Measurements from ENCODE around the gene ABL2. TPM values are rescaled to one million over a fixed set of nuclear protein-coding genes. Genes with fewer than 3 reads are reported as not detected.
A peak's percentile ranks its signal among the peaks of the same experiment; 100 is the strongest.

ABL2 gene
- total and polyA plus RNA-seq, 9 of the 15 experiments (the other 6 are each of a cell fraction or from before 2014, with no cell fraction given) = 1.4 to 15.0 (median 8.6) TPM

- TF ChIP-seq, protein P1, sequence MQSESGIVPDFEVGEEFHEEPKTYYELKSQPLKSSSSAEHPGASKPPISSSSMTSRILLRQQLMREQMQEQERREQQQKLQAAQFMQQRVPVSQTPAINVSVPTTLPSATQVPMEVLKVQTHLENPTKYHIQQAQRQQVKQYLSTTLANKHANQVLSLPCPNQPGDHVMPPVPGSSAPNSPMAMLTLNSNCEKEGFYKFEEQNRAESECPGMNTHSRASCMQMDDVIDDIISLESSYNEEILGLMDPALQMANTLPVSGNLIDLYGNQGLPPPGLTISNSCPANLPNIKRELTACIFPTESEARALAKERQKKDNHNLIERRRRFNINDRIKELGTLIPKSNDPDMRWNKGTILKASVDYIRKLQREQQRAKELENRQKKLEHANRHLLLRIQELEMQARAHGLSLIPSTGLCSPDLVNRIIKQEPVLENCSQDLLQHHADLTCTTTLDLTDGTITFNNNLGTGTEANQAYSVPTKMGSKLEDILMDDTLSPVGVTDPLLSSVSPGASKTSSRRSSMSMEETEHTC (IDR thresholded peaks at IDR 0.05) = no peak
- no peak for TF ChIP-seq ZNF668 (CRISPR knock-in tag; IDR thresholded peaks at IDR 0.05)
- TF ChIP-seq EP300 (IDR thresholded peaks at IDR 0.05; ENCODE audit: low read length) = 0 out of 2 replicates have a peak, but pooled peaks have one; percentile 3
- no peak for TF ChIP-seq ZNF785 (CRISPR knock-in tag; IDR thresholded peaks at IDR 0.05)
- no peak for TF ChIP-seq PRPF4 (IDR thresholded peaks at IDR 0.05; ENCODE audit: insufficient read depth, low read depth, low read length, poor library complexity, severe bottlenecking)
- TF ChIP-seq, protein P2, sequence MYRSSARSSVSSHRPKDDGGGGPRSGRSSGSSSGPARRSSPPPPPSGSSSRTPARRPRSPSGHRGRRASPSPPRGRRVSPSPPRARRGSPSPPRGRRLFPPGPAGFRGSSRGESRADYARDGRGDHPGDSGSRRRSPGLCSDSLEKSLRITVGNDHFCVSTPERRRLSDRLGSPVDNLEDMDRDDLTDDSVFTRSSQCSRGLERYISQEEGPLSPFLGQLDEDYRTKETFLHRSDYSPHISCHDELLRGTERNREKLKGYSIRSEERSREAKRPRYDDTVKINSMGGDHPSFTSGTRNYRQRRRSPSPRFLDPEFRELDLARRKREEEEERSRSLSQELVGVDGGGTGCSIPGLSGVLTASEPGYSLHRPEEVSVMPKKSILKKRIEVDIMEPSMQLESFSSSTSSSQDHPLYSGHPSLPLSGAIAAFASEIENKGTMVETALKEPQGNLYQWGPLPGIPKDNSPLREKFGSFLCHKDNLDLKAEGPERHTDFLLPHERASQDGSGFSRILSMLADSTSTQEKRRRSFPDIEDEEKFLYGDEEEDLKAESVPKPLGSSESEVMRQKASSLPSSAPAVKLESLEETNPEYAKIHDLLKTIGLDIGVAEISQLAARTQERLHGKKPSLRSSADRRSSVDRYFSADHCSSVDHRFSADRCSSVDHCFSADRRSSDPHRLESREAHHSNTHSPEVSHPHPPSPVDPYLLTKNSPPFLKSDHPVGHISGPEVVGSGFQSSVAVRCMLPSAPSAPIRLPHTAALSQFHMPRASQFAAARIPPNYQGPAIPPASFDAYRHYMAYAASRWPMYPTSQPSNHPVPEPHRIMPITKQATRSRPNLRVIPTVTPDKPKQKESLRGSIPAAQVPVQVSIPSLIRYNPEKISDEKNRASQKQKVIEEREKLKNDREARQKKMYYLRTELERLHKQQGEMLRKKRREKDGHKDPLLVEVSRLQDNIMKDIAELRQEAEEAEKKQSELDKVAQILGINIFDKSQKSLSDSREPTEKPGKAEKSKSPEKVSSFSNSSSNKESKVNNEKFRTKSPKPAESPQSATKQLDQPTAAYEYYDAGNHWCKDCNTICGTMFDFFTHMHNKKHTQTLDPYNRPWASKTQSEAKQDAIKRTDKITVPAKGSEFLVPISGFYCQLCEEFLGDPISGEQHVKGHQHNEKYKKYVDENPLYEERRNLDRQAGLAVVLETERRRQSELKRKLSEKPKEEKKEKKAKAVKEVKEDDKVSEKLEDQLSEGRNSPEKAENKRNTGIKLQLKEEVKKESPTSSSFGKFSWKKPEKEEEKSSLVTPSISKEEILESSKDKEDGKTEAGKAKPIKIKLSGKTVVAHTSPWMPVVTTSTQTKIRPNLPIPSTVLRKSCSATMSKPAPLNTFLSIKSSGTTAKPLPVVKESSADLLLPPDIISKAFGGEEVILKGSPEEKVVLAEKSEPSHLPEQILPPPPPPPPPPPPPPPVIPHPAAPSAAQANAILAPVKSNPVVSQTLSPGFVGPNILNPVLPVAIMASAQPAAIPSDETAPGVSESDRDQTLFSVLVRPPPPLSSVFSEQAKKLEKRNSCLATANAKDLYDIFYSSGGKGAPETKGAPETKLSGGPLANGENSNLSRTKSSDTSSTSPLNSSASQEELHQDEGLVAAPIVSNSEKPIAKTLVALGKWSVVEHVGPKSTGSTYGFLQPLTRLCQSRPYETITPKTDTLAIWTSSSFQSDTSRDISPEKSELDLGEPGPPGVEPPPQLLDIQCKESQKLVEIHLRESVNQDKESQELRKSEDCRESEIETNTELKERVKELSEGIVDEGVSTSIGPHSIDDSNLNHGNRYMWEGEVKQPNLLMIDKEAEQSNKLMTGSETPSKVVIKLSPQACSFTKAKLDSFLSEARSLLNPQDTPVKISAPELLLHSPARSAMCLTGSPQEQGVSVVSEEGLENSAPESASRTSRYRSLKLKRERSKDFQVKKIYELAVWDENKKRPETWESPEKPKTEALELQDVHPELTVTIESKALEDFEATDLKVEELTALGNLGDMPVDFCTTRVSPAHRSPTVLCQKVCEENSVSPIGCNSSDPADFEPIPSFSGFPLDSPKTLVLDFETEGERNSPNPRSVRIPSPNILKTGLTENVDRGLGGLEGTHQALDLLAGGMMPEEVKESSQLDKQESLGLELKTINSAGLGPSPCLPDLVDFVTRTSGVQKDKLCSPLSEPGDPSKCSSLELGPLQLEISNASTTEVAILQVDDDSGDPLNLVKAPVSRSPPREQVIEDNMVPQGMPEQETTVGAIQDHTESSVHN (IDR thresholded peaks at IDR 0.05; ENCODE audit: borderline replicate concordance in 1 of 2, low read depth in 1 of 2) = no peak
- TF ChIP-seq EZH2 (IDR thresholded peaks at IDR 0.05; ENCODE audit: borderline replicate concordance, low read depth, low read length) = no peak
- TF ChIP-seq SPI1 (IDR thresholded peaks at IDR 0.05; ENCODE audit: borderline replicate concordance, low read depth, low read length) = no peak
- TF ChIP-seq ADNP (tag; IDR thresholded peaks at IDR 0.05) = 0 out of 2 replicates have a peak, but pooled peaks have one; percentile 35
- peak; percentile 43; the same call in 1 of the 2 replicates for TF ChIP-seq POLR2AphosphoS5 (IDR thresholded peaks at IDR 0.05; ENCODE audit: control insufficient read depth, insufficient read depth, low read depth, low read length)
- no peak for TF ChIP-seq ELF4 (CRISPR knock-in tag; IDR thresholded peaks at IDR 0.05)
- TF ChIP-seq CREB1 (IDR thresholded peaks at IDR 0.05) = no peak
- TF ChIP-seq CREB1 (CRISPR knock-in tag; IDR thresholded peaks at IDR 0.05) = peak; percentile 27; the same call in 1 of the 2 replicates
- no peak for TF ChIP-seq ZNF224 (CRISPR knock-in tag; IDR thresholded peaks at IDR 0.05)
- TF ChIP-seq GABPB2 (CRISPR knock-in tag; conservative IDR thresholded peaks at IDR 0.05) = no peak
- TF ChIP-seq PHB2 (IDR thresholded peaks at IDR 0.05; ENCODE audit: low read depth) = no peak
- no peak for TF ChIP-seq FOXJ2 (tag; IDR thresholded peaks at IDR 0.05)
- TF ChIP-seq SMC3 (conservative IDR thresholded peaks at IDR 0.05; ENCODE audit: insufficient read depth, low read depth, low read length) = peak; percentile 61
- no peak for TF ChIP-seq BCOR (IDR thresholded peaks at IDR 0.05)
- no peak for TF ChIP-seq U2AF2 (optimal IDR thresholded peaks at IDR 0.05; ENCODE audit: low read depth, low read length)
- no peak for TF ChIP-seq RBM15 (IDR thresholded peaks at IDR 0.05; ENCODE audit: insufficient read depth, low read length)
Measured at GRCh38 chr1:179079113-179079761, 150.2 kb downstream of the ABL2 start (continued).
